ENCODE results near the gene ABRAXAS1. TPM values are rescaled to one million over a fixed set of nuclear protein-coding genes. Genes with fewer than 3 reads are reported as not detected.
A peak's percentile ranks its signal among the peaks of the same experiment; 100 is the strongest.
"Not testable (repeated sequence)": the region's sequence is repeated elsewhere in the genome, so short reads cannot be mapped to it uniquely, and the experiment has no call there.

Gene ABRAXAS1
- total RNA-seq, 2 donors from 2014 or later: 5.9 to 17.1 TPM

- no peak for DNase-seq
- ATAC-seq: no peak
- WGBS, 2 donors: 70 to 85% methylated on average over 4 of the region's 4 CpGs
- H3K36me3 ChIP-seq (replicated peaks in 1 of 2; ENCODE audit: insufficient read depth in 1 of 2, low read depth in 2 of 2): no peaks in the 10 kb centered on the region
- no peaks in the 10 kb centered on the region for H3K9me3 ChIP-seq
- TF ChIP-seq CTCF (IDR thresholded peaks at IDR 0.05) (no peak), POLR2A (IDR thresholded peaks at IDR 0.05) (no peak)
- H3K27me3 ChIP-seq: no peaks in the 10 kb centered on the region
- no peak overlapping the region for H3K4me3 ChIP-seq
- intact Hi-C loops (cut with DNase I): no loop called here
- no peak overlapping the region for H3K27ac ChIP-seq
- H3K4me1 ChIP-seq: no peaks in the 10 kb centered on the region
Measured at GRCh38 chr4:83510442-83510841, 25.5 kb upstream of the ABRAXAS1 start.

GRCh38 chr4:83509156-83509585 lies 24.3 kb upstream of the ABRAXAS1 start:
- TF ChIP-seq CTCF (IDR thresholded peaks at IDR 0.05): peak; percentile 54 to 95 (median 94)
- H3K27me3 ChIP-seq; H3K36me3 ChIP-seq (replicated peaks in 1 of 2; ENCODE audit: insufficient read depth in 1 of 2, low read depth in 2 of 2); H3K27ac ChIP-seq; H3K4me1 ChIP-seq; H3K9me3 ChIP-seq; H3K4me3 ChIP-seq: not testable (repeated sequence)
- intact Hi-C loops (cut with DNase I): loop anchor here (5.0 kb wide), 1 partner anchor 133 kb away; no protein-coding TSS in a partner anchor
- WGBS, 2 donors: 35 to 41% methylated on average over 3 of the region's 3 CpGs
- peak; percentile 74 to 80 (median 78) for DNase-seq
- ATAC-seq: peak; percentile 74

- H3K27ac ChIP-seq: no peak overlapping the region
- intact Hi-C loops (cut with DNase I): loop anchor here (5.0 kb wide), 1 partner anchor 137 kb away; no protein-coding TSS in a partner anchor
- H3K4me1 ChIP-seq: no peaks in the 10 kb centered on the region
Measured at GRCh38 chr4:83504996-83505395, 20.1 kb upstream of the ABRAXAS1 start.

GRCh38 chr4:83504503-83504902 lies 19.6 kb upstream of the ABRAXAS1 start:
- intact Hi-C loops (cut with DNase I): no loop called here
- no peak for DNase-seq
- no peak for ATAC-seq
- TF ChIP-seq POLR2A (IDR thresholded peaks at IDR 0.05) (no peak), CTCF (IDR thresholded peaks at IDR 0.05) (no peak)
- Histone ChIP-seq H3K27ac (no peak overlapping the region), H3K36me3 (replicated peaks in 1 of 2; ENCODE audit: insufficient read depth in 1 of 2, low read depth in 2 of 2) (no peaks in the 10 kb centered on the region), H3K9me3 (no peaks in the 10 kb centered on the region), H3K27me3 (no peaks in the 10 kb centered on the region), H3K4me1 (no peaks in the 10 kb centered on the region), H3K4me3 (no peak overlapping the region)
- 43 to 52% methylated on average over 4 of the region's 4 CpGs for WGBS, 2 donors

More at GRCh38 chr4:83504996-83505395, 20.1 kb upstream of the ABRAXAS1 start:
- no peak for TF ChIP-seq CTCF (IDR thresholded peaks at IDR 0.05)
- no peak for TF ChIP-seq POLR2A (IDR thresholded peaks at IDR 0.05)
- H3K4me3 ChIP-seq: no peak overlapping the region
- no peaks in the 10 kb centered on the region for H3K36me3 ChIP-seq (replicated peaks in 1 of 2; ENCODE audit: insufficient read depth in 1 of 2, low read depth in 2 of 2)
- no peaks in the 10 kb centered on the region for H3K27me3 ChIP-seq
- no peaks in the 10 kb centered on the region for H3K9me3 ChIP-seq
- DNase-seq: no peak
- 79 to 91% methylated on average over 10 of the region's 10 CpGs for WGBS, 2 donors
- ATAC-seq: no peak

- ATAC-seq (no peak), DNase-seq (no peak)
- Histone ChIP-seq H3K27me3 (no peaks in the 10 kb centered on the region), H3K36me3 (replicated peaks in 1 of 2; ENCODE audit: insufficient read depth in 1 of 2, low read depth in 2 of 2) (no peaks in the 10 kb centered on the region), H3K9me3 (no peaks in the 10 kb centered on the region), H3K4me3 (no peak overlapping the region), H3K4me1 (no peaks in the 10 kb centered on the region), H3K27ac (no peak overlapping the region)
- intact Hi-C loops (cut with DNase I): no loop called here
- TF ChIP-seq POLR2A (IDR thresholded peaks at IDR 0.05): no peak
- TF ChIP-seq CTCF (IDR thresholded peaks at IDR 0.05): no peak
Measured at GRCh38 chr4:83503974-83504373, 19.1 kb upstream of the ABRAXAS1 start.

- intact Hi-C loops (cut with DNase I): not testable (repeated sequence)
Measured at GRCh38 chr4:83501671-83502070, 16.8 kb upstream of the ABRAXAS1 start.

More at GRCh38 chr4:83501671-83502070, 16.8 kb upstream of the ABRAXAS1 start:
- ATAC-seq; H3K27ac ChIP-seq; H3K4me3 ChIP-seq; DNase-seq; H3K27me3 ChIP-seq; H3K4me1 ChIP-seq; H3K9me3 ChIP-seq; H3K36me3 ChIP-seq (replicated peaks in 1 of 2; ENCODE audit: insufficient read depth in 1 of 2, low read depth in 2 of 2): not testable (repeated sequence)
- 77 to 82% methylated on average over 3 of the region's 3 CpGs for WGBS, 2 donors

Data from body of pancreas (tissue), 4 donors.